GM19324 (cell line): ENCODE results near the gene PVRIG.
"Not testable (repeated sequence)": the region's sequence is repeated elsewhere in the genome, so short reads cannot be mapped to it uniquely, and the experiment has no call there.

Source experiments
- ATAC-seq: cut with Tn5 transposase; IDR thresholded peaks from one replicate; pipeline ENCODE4 v1.9.1; 2021; ENCODE audit warnings: mild to moderate bottlenecking, moderate library complexity; ENCODE audit not compliant: unreplicated experiment, low FRiP score

Gene PVRIG

GRCh38 chr7:100270046-100270918 is 50.5 kb downstream of the PVRIG start:
- ATAC-seq = not testable (repeated sequence)
